Gastrocnemius medialis (tissue), 4 donors: ENCODE results near the gene MMP24.

Experiments used
- CTCF ChIP-seq, 5 experiments: fragments of 450-650 bp in 3 of 5; fragments of 200-600 bp in 2 of 5; sonication (generic) in 2 of 5; IDR thresholded peaks in 4 of 5; conservative IDR thresholded peaks in 1 of 5; 1 replicate in 4 of 5; 2 replicates in 1 of 5; pipeline ENCODE4 v1.5.1; 2016 to 2019; ENCODE audit warnings: antibody characterized with exemption in 5 of 5, mild to moderate bottlenecking in 3 of 5, moderate library complexity in 3 of 5
- POLR2A ChIP-seq, 2 donors: fragments of 450-650 bp; IDR thresholded peaks; one replicate each; pipeline ENCODE4 v1.6.1; 2017; ENCODE audit warnings: antibody characterized with exemption in 2 of 2, mild to moderate bottlenecking in 2 of 2, moderate library complexity in 2 of 2

- TF ChIP-seq CTCF (IDR thresholded peaks at IDR 0.05 in 4 of 5, conservative IDR thresholded peaks at IDR 0.05 in 1 of 5) = peak; percentile 68 to 95 (median 92)
- TF ChIP-seq POLR2A (IDR thresholded peaks at IDR 0.05) = no peak
Observed at GRCh38 chr20:35303735-35304491, 77.4 kb downstream of the MMP24 start.
